Smooth muscle cell (in vitro differentiated cells): ENCODE results near the gene APLN. TPM values are rescaled to one million over a fixed set of nuclear protein-coding genes. Genes with fewer than 3 reads are reported as not detected.

Experiments
- DNase-seq: peaks from one replicate; lab custom pipeline; 2025; ENCODE audit not compliant: unreplicated experiment; lab: John Stamatoyannopoulos, UW
- H2AFZ ChIP-seq: fragments of 200-600 bp; sonication (generic); 2 replicates; pipeline ENCODE4 v1.6.0; 2016; ENCODE audit warnings: antibody characterized with exemption, low read depth, mild to moderate bottlenecking
- H3F3A ChIP-seq: fragments of 200-600 bp; sonication (generic); 2 replicates; pipeline ENCODE4 v1.6.0; 2017; ENCODE audit warnings: antibody characterized with exemption, low read depth
- H3K27ac ChIP-seq: fragments of 200-600 bp; sonication (generic); 2 replicates; pipeline ENCODE4 v1.5.1; 2016; ENCODE audit warnings: low read depth, mild to moderate bottlenecking
- H3K27me3 ChIP-seq: fragments of 200-600 bp; sonication (generic); 2 replicates; pipeline ENCODE4 v1.6.1; 2016; ENCODE audit warnings: low read depth, mild to moderate bottlenecking
- H3K36me3 ChIP-seq: fragments of 200-600 bp; sonication (generic); 2 replicates; pipeline ENCODE4 v1.5.1; 2016; ENCODE audit warnings: low read depth
- H3K4me1 ChIP-seq: fragments of 200-600 bp; sonication (generic); 2 replicates; pipeline ENCODE4 v1.5.1; 2016; ENCODE audit warnings: low read depth
- H3K4me2 ChIP-seq: fragments of 200-600 bp; sonication (generic); 2 replicates; pipeline ENCODE4 v1.6.0; 2016; ENCODE audit warnings: mild to moderate bottlenecking
- H3K4me3 ChIP-seq: fragments of 200-600 bp; sonication (generic); 2 replicates; pipeline ENCODE4 v1.5.1; 2016; ENCODE audit warnings: mild to moderate bottlenecking
- H3K79me2 ChIP-seq: fragments of 200-600 bp; sonication (generic); 2 replicates; pipeline ENCODE4 v1.6.0; 2016; ENCODE audit warnings: low read depth, mild to moderate bottlenecking
- H3K9ac ChIP-seq: fragments of 200-600 bp; sonication (generic); 2 replicates; pipeline ENCODE4 v1.6.0; 2016; ENCODE audit warnings: low read depth
- H3K9me3 ChIP-seq: fragments of 200-600 bp; sonication (generic); replicated peaks from 2 replicates; pipeline ENCODE4 v1.5.1; 2016; ENCODE audit warnings: low read depth
- H4K20me1 ChIP-seq: fragments of 200-600 bp; sonication (generic); 2 replicates; pipeline ENCODE4 v1.6.0; 2016; ENCODE audit warnings: low read depth
- CTCF ChIP-seq: fragments of 200-600 bp; sonication (generic); IDR thresholded peaks from 2 replicates; pipeline ENCODE4 v1.5.1; 2017; ENCODE audit warnings: borderline replicate concordance, mild to moderate bottlenecking, antibody characterized with exemption; ENCODE audit not compliant: insufficient read depth, poor library complexity, severe bottlenecking
- WGBS: methylation state at CpG from one replicate; pipeline ENCODE4 v1.1.7; 2016; ENCODE audit warnings: low lambda C conversion rate; 5-methylcytosine and 5-hydroxymethylcytosine counted together
- polyA plus RNA-seq: library from polyadenylated mRNA; unstranded; fragments of >200 nt; fragmentation: Nextera tagmentation; extraction: Ambion mirVana; gene quantifications from 2 replicates; pipeline ENCODE4 v1.2.1, GENCODE V29; 2016
- total RNA-seq: library from RNA; depleted of rRNA; stranded (reverse); fragments of >200 nt; gene quantifications from 2 replicates; pipeline ENCODE4 v1.2.3, GENCODE V29; 2014

APLN gene
- total and polyA plus RNA-seq, 2 experiments from 2014 or later: 0.04 to 0.78 TPM

DNA sequence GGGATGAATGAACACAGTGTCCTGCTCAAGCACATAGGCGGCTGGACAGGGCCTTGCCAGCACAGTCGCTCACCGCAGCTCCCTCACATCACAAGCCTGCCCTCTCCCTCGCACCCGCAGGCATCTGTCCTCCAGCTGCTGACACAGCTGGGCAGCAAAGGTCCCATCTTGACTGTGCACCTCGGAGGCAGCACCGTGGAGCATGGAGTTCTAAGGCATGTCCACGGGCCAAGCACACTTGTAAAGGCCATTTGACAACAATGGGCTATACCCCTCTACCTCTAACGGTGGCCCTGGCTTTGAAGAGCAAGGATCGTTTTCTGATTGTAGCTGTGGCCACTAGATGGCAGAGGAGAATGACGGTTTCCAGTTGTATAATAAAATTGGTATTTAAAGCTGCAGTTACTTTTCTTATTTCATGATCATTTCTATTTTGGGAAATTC, 53.8 kb downstream of the APLN start:
- H3K36me3 ChIP-seq: no peaks in the 10 kb centered on the region
- H2AFZ ChIP-seq: no peak overlapping the region
- no peaks in the 10 kb centered on the region for H3K4me1 ChIP-seq
- 51% methylated on average over 11 of the region's 11 CpGs for WGBS
- H3K4me3 ChIP-seq: no peak overlapping the region
- no peaks in the 10 kb centered on the region for H3F3A ChIP-seq
- H3K9me3 ChIP-seq: no peaks in the 10 kb centered on the region
- H4K20me1 ChIP-seq: no peaks in the 10 kb centered on the region
- no peaks in the 10 kb centered on the region for H3K79me2 ChIP-seq
- H3K27ac ChIP-seq: no peak overlapping the region
- H3K4me2 ChIP-seq: no peak overlapping the region
- peak; percentile 41 for TF ChIP-seq CTCF
- H3K27me3 ChIP-seq: no peaks in the 10 kb centered on the region
- DNase-seq: no peak
- H3K9ac ChIP-seq: no peak overlapping the region

GRCh38 chrX:129599996-129600395, 54.8 kb downstream of the APLN start:
- Histone ChIP-seq H3K9me3 (no peaks in the 10 kb centered on the region), H3K4me2 (no peak overlapping the region), H3K4me1 (no peaks in the 10 kb centered on the region), H3K27me3 (no peaks in the 10 kb centered on the region), H2AFZ (no peak overlapping the region), H3F3A (no peaks in the 10 kb centered on the region), H3K79me2 (no peaks in the 10 kb centered on the region), H3K36me3 (no peaks in the 10 kb centered on the region), H3K9ac (no peak overlapping the region), H3K27ac (no peak overlapping the region), H3K4me3 (no peak overlapping the region), H4K20me1 (no peaks in the 10 kb centered on the region)
- WGBS: 79% methylated on average over 5 of the region's 5 CpGs
- no peak for DNase-seq
- TF ChIP-seq CTCF: no peak

DNA sequence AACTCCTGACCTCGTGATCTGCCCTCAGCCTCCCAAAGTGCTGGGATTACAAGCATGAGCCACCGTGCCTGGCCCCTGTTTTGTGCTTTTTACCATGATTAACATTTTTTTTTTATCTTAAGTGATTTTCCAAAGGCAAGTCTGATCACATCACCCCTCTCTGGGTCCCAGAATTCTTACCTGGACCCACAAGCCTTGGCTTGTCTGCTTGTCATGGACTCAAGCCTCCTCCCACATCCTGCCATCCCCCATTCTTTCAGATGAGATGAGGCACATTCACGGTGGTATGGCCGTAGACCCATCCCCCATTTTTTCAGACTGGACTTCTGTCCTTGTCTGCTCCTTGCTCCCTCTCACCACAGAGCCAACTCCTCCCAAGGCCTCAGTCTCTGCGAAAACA, 55.3 kb downstream of the APLN start:
- no peaks in the 10 kb centered on the region for H3K9me3 ChIP-seq
- H3K4me2 ChIP-seq: no peak overlapping the region
- 65% methylated on average over 5 of the region's 5 CpGs for WGBS

More for the DNA sequence above, 55.3 kb downstream of the APLN start:
- H3K36me3 ChIP-seq: no peaks in the 10 kb centered on the region
- no peak overlapping the region for H3K27ac ChIP-seq
- no peak for TF ChIP-seq CTCF
- H3F3A ChIP-seq: no peaks in the 10 kb centered on the region
- no peak overlapping the region for H3K9ac ChIP-seq
- H3K79me2 ChIP-seq: no peaks in the 10 kb centered on the region
- no peaks in the 10 kb centered on the region for H4K20me1 ChIP-seq
- H2AFZ ChIP-seq: no peak overlapping the region
- no peaks in the 10 kb centered on the region for H3K4me1 ChIP-seq
- H3K27me3 ChIP-seq: no peaks in the 10 kb centered on the region
- no peak for DNase-seq
- no peak overlapping the region for H3K4me3 ChIP-seq
